ENCODE results near the gene PPP1R15B. TPM values are rescaled to one million over a fixed set of nuclear protein-coding genes. Genes with fewer than 3 reads are reported as not detected.

PPP1R15B gene
- total RNA-seq, 1 donor from 2014 or later, result 23.4 TPM

GRCh38 chr1:204361781-204362180 is 49.8 kb downstream of the PPP1R15B start:
- no peaks in the 10 kb centered on the region for H3K36me3 ChIP-seq (ENCODE audit: control insufficient read depth, insufficient read depth, low read length)
- FAIRE-seq (no peak), DNase-seq (ENCODE audit: low read depth) (no peak)
- no peak for TF ChIP-seq CTCF (IDR thresholded peaks at IDR 0.05; ENCODE audit: insufficient read depth, low read length, severe bottlenecking)
- no peak overlapping the region for H3K4me3 ChIP-seq (ENCODE audit: low read depth, low read length)
- no peaks in the 10 kb centered on the region for H3K27me3 ChIP-seq (ENCODE audit: control insufficient read depth, insufficient read depth, low read length)

- H3K4me3 ChIP-seq (ENCODE audit: low read depth, low read length), result no peak overlapping the region
- H3K36me3 ChIP-seq (ENCODE audit: control insufficient read depth, insufficient read depth, low read length), result no peaks in the 10 kb centered on the region
- no peak for FAIRE-seq
- TF ChIP-seq CTCF (IDR thresholded peaks at IDR 0.05; ENCODE audit: insufficient read depth, low read length, severe bottlenecking), result no peak
- no peaks in the 10 kb centered on the region for H3K27me3 ChIP-seq (ENCODE audit: control insufficient read depth, insufficient read depth, low read length)
- DNase-seq (ENCODE audit: low read depth), result no peak
Observed at GRCh38 chr1:204361341-204361771, 50.3 kb downstream of the PPP1R15B start.

GRCh38 chr1:204360314-204360713 is 51.3 kb downstream of the PPP1R15B start:
- FAIRE-seq, result no peak
- DNase-seq (ENCODE audit: low read depth), result no peak
- TF ChIP-seq CTCF (IDR thresholded peaks at IDR 0.05; ENCODE audit: insufficient read depth, low read length, severe bottlenecking), result no peak
- no peak overlapping the region for H3K4me3 ChIP-seq (ENCODE audit: low read depth, low read length)
- H3K27me3 ChIP-seq (ENCODE audit: control insufficient read depth, insufficient read depth, low read length), result no peaks in the 10 kb centered on the region
- H3K36me3 ChIP-seq (ENCODE audit: control insufficient read depth, insufficient read depth, low read length), result no peaks in the 10 kb centered on the region

GRCh38 chr1:204359474-204360255 is 52.0 kb downstream of the PPP1R15B start, which contains the start of gene PLEKHA6:
Gene PLEKHA6, minus strand, starts transcription at chr1:204359929. Its CDS starts 86,202 bp downstream, at chr1:204273727.
- Histone ChIP-seq H3K4me3 (ENCODE audit: low read depth, low read length) (no peak within 1 kb of the TSS), H3K27me3 (ENCODE audit: control insufficient read depth, insufficient read depth, low read length) (no peaks in the 10 kb centered on the region), H3K36me3 (ENCODE audit: control insufficient read depth, insufficient read depth, low read length) (no peaks in the 10 kb centered on the region)
- TF ChIP-seq CTCF (IDR thresholded peaks at IDR 0.05; ENCODE audit: insufficient read depth, low read length, severe bottlenecking), result peak; percentile 19
- DNase-seq (ENCODE audit: low read depth), result no peak
- FAIRE-seq, result no peak

- no peaks in the 10 kb centered on the region for H3K36me3 ChIP-seq (ENCODE audit: control insufficient read depth, insufficient read depth, low read length)
- FAIRE-seq (no peak), DNase-seq (ENCODE audit: low read depth) (no peak)
- TF ChIP-seq CTCF (IDR thresholded peaks at IDR 0.05; ENCODE audit: insufficient read depth, low read length, severe bottlenecking), result no peak
- no peak overlapping the region for H3K4me3 ChIP-seq (ENCODE audit: low read depth, low read length)
- no peaks in the 10 kb centered on the region for H3K27me3 ChIP-seq (ENCODE audit: control insufficient read depth, insufficient read depth, low read length)
Observed at GRCh38 chr1:204359131-204359473, 52.5 kb downstream of the PPP1R15B start.

- no peak for TF ChIP-seq CTCF (IDR thresholded peaks at IDR 0.05; ENCODE audit: insufficient read depth, low read length, severe bottlenecking)
- no peak for FAIRE-seq
- no peak for DNase-seq (ENCODE audit: low read depth)
- H3K4me3 ChIP-seq (ENCODE audit: low read depth, low read length), result no peak overlapping the region
- H3K27me3 ChIP-seq (ENCODE audit: control insufficient read depth, insufficient read depth, low read length), result no peaks in the 10 kb centered on the region
- H3K36me3 ChIP-seq (ENCODE audit: control insufficient read depth, insufficient read depth, low read length), result no peaks in the 10 kb centered on the region
Observed at GRCh38 chr1:204358605-204359004, 53.0 kb downstream of the PPP1R15B start.

Measured in bronchial epithelial cell (primary cell).